H1 (cell line): Measurements from ENCODE around the gene PHLDB3. TPM values are rescaled to one million over a fixed set of nuclear protein-coding genes. Genes with fewer than 3 reads are reported as not detected.

Source experiments
- CTCF ChIA-PET: fragments of 300-600 bp; sonication (Branson Sonifier 250); formaldehyde crosslinking; loops from one replicate; lab custom pipeline; 2021; ENCODE audit not compliant: partially characterized antibody; lab: Charles Lee
- POLR2A ChIA-PET: fragments of 300-600 bp; sonication (Branson Sonifier 250); formaldehyde crosslinking; loops from one replicate; lab custom pipeline; 2021; ENCODE audit warnings: inconsistent platforms; ENCODE audit not compliant: partially characterized antibody; lab: Charles Lee
- DNase-seq, 2 experiments: peaks; one replicate each; pipeline versions ENCODE4 v3.0.0 to v3.0.0-alpha.2; 2010 to 2022; ENCODE audit warnings: low spot score in 2 of 2, low read depth in 1 of 2, mixed read lengths in 1 of 2
- FAIRE-seq: peaks from 2 replicates; lab custom pipeline; 2011; peaks lifted over from hg19 to GRCh38; lab: Jason Lieb, UNC
- H2AFZ ChIP-seq: 2 replicates; pipeline ENCODE4 v1.8.1; 2012; ENCODE audit warnings: low read length, inconsistent platforms
- H2AK5ac ChIP-seq: 2 replicates; pipeline ENCODE4 v1.6.1; 2013; ENCODE audit warnings: low read depth, low read length
- H2BK120ac ChIP-seq: replicated peaks from 2 replicates; pipeline ENCODE3; 2013; ENCODE audit warnings: low read depth, low read length, inconsistent platforms
- H2BK12ac ChIP-seq: 2 replicates; pipeline ENCODE4 v1.6.1; 2013; ENCODE audit warnings: low read depth, low read length
- H2BK15ac ChIP-seq: 2 replicates; pipeline ENCODE4 v1.6.1; 2013; ENCODE audit warnings: low read length
- H2BK20ac ChIP-seq: 2 replicates; pipeline ENCODE4 v1.6.1; 2013; ENCODE audit warnings: low read length
- H2BK5ac ChIP-seq: 2 replicates; pipeline ENCODE4 v1.6.1; 2013; ENCODE audit warnings: low read depth, low read length
- H3K14ac ChIP-seq: 2 replicates; pipeline ENCODE4 v1.6.1; 2013; ENCODE audit warnings: inconsistent platforms; ENCODE audit not compliant: insufficient read length
- H3K18ac ChIP-seq: 2 replicates; pipeline ENCODE4 v1.6.1; 2013; ENCODE audit warnings: low read length; ENCODE audit errors: extremely low read depth
- H3K23ac ChIP-seq: 2 replicates; pipeline ENCODE4 v1.6.1; 2013; ENCODE audit warnings: inconsistent platforms; ENCODE audit not compliant: insufficient read length
- H3K23me2 ChIP-seq: 2 replicates; pipeline ENCODE4 v1.6.1; 2013; ENCODE audit warnings: low read depth, low read length
- H3K27ac ChIP-seq: 2 replicates; pipeline ENCODE4 v1.6.1; 2011; ENCODE audit warnings: low read depth, low read length, inconsistent platforms
- H3K27me3 ChIP-seq, 4 experiments: replicated peaks in 1 of 4; 1 replicate in 1 of 4; 2 replicates in 3 of 4; pipeline versions ENCODE4 v1.6.1 to v1.8.1; 2011 to 2013; ENCODE audit warnings: low read length in 3 of 4, mild to moderate bottlenecking in 3 of 4, inconsistent platforms in 2 of 4, mixed read lengths in 2 of 4, moderate library complexity in 1 of 4; ENCODE audit not compliant: control insufficient read depth in 3 of 4, insufficient read depth in 3 of 4; ENCODE audit errors: extremely low read depth in 1 of 4
- H3K36me3 ChIP-seq, 4 experiments: 2 replicates each; pipeline versions ENCODE4 v1.6.1 to v1.8.1; 2011 to 2013; ENCODE audit warnings: mild to moderate bottlenecking in 4 of 4, low read length in 3 of 4, moderate library complexity in 2 of 4, control low read depth in 1 of 4, inconsistent platforms in 1 of 4; ENCODE audit not compliant: insufficient read depth in 4 of 4, control insufficient read depth in 2 of 4
- H3K4ac ChIP-seq: replicated peaks from 2 replicates; pipeline ENCODE3; 2013; ENCODE audit warnings: low read length, low read depth, mixed read lengths, inconsistent platforms; ENCODE audit not compliant: insufficient read length
- H3K4me1 ChIP-seq, 4 experiments: replicated peaks in 1 of 4; 1 replicate in 1 of 4; 2 replicates in 3 of 4; pipeline versions ENCODE4 v1.6.1 to v1.8.1; 2011 to 2013; ENCODE audit warnings: low read length in 3 of 4, inconsistent platforms in 2 of 4, mixed read lengths in 1 of 4; ENCODE audit not compliant: insufficient read depth in 4 of 4, control insufficient read depth in 3 of 4
- H3K4me2 ChIP-seq, 2 experiments: 2 replicates each; pipeline versions ENCODE4 v1.6.1 to v1.8.1; 2011 to 2013; ENCODE audit warnings: low read depth in 2 of 2, low read length in 2 of 2, control low read depth in 1 of 2, inconsistent platforms in 1 of 2, mild to moderate bottlenecking in 1 of 2; ENCODE audit not compliant: insufficient read depth in 1 of 2
- H3K4me3 ChIP-seq, 4 experiments: fragments of 200-600, 300-600 bp in 1 of 4; sonication (generic), shearing (Covaris generic), sonication (Bioruptor Twin) in 1 of 4; 2 replicates each; pipeline versions ENCODE4 v1.5.1 to v1.8.1; 2011 to 2016; ENCODE audit warnings: low read length in 4 of 4, low read depth in 3 of 4, control low read depth in 2 of 4, inconsistent platforms in 2 of 4, mild to moderate bottlenecking in 2 of 4, mixed read lengths in 1 of 4, moderate library complexity in 1 of 4; ENCODE audit not compliant: insufficient read depth in 2 of 4; ENCODE audit errors: extremely low read depth in 1 of 4
- H3K56ac ChIP-seq: replicated peaks from 2 replicates; pipeline ENCODE3; 2013; ENCODE audit warnings: low read depth, mild to moderate bottlenecking, mixed read lengths, low read length, inconsistent platforms; ENCODE audit not compliant: insufficient read length
- H3K79me1 ChIP-seq: 2 replicates; pipeline ENCODE4 v1.6.1; 2013; ENCODE audit warnings: low read depth, low read length, control low read depth
- H3K79me2 ChIP-seq, 2 experiments: 2 replicates each; pipeline versions ENCODE4 v1.6.1 to v1.8.1; 2012 to 2013; ENCODE audit warnings: low read length in 2 of 2, mild to moderate bottlenecking in 2 of 2, inconsistent platforms in 1 of 2; ENCODE audit not compliant: insufficient read depth in 2 of 2, control insufficient read depth in 1 of 2
- H3K9ac ChIP-seq, 4 experiments: replicated peaks in 1 of 4; 1 replicate in 1 of 4; 2 replicates in 3 of 4; pipeline versions ENCODE4 v1.6.1 to v1.8.1; 2011 to 2013; ENCODE audit warnings: low read depth in 3 of 4, low read length in 3 of 4, control low read depth in 2 of 4, mild to moderate bottlenecking in 2 of 4, moderate library complexity in 2 of 4, inconsistent platforms in 1 of 4; ENCODE audit errors: extremely low read depth in 1 of 4
- H3K9me3 ChIP-seq, 2 experiments: 2 replicates each; pipeline versions ENCODE4 v1.6.1 to v1.8.1; 2012 to 2013; ENCODE audit warnings: mild to moderate bottlenecking in 2 of 2, moderate library complexity in 2 of 2, control low read depth in 1 of 2, inconsistent platforms in 1 of 2, low read depth in 1 of 2, low read length in 1 of 2, mixed read lengths in 1 of 2; ENCODE audit not compliant: insufficient read depth in 2 of 2
- H4K20me1 ChIP-seq, 2 experiments: replicated peaks in 1 of 2; 2 replicates each; pipeline versions ENCODE3 to v1.8.1; 2011 to 2013; ENCODE audit warnings: inconsistent platforms in 2 of 2, low read length in 2 of 2, mild to moderate bottlenecking in 1 of 2; ENCODE audit not compliant: insufficient read depth in 2 of 2, control insufficient read depth in 1 of 2
- H4K5ac ChIP-seq: 2 replicates; pipeline ENCODE4 v1.6.1; 2013; ENCODE audit warnings: low read length, low read depth, mixed read lengths, inconsistent platforms; ENCODE audit not compliant: insufficient read length
- H4K8ac ChIP-seq: 2 replicates; pipeline ENCODE4 v1.8.0; 2013; ENCODE audit warnings: mild to moderate bottlenecking, moderate library complexity, low read length, inconsistent platforms; ENCODE audit not compliant: insufficient read depth; ENCODE audit errors: extremely low read depth
- H4K91ac ChIP-seq: replicated peaks from 2 replicates; pipeline ENCODE3; 2013; ENCODE audit warnings: low read length, mixed read lengths, inconsistent platforms; ENCODE audit not compliant: insufficient read length
- CBX8 ChIP-seq: fragments of 300-800, 300-1000 bp; sonication (generic); IDR thresholded peaks from 2 replicates; pipeline ENCODE4 v1.7.1; 2016; ENCODE audit warnings: low read depth, low read length, borderline replicate concordance
- CEBPB ChIP-seq: IDR thresholded peaks from 2 replicates; pipeline ENCODE4 v1.6.1; 2012; ENCODE audit warnings: low read depth, low read length
- CREB1 ChIP-seq: IDR thresholded peaks from 2 replicates; pipeline ENCODE4 v1.6.1; 2012; ENCODE audit warnings: inconsistent platforms
- HDAC6 ChIP-seq: IDR thresholded peaks from one replicate; pipeline ENCODE4 v1.7.1; 2012; ENCODE audit warnings: low read depth, mild to moderate bottlenecking, inconsistent platforms, low read length, moderate library complexity
- JUN ChIP-seq: IDR thresholded peaks from 2 replicates; pipeline ENCODE4 v1.6.1; 2011; ENCODE audit warnings: low read depth, mild to moderate bottlenecking, improper control_type of control experiment, low read length
- PHF8 ChIP-seq: fragments of 200-600 bp; sonication (generic); conservative IDR thresholded peaks from 2 replicates; pipeline ENCODE4 v1.7.1; 2012; ENCODE audit warnings: low read depth, mild to moderate bottlenecking, inconsistent platforms, low read length, moderate library complexity
- POLR2A ChIP-seq, 2 experiments: IDR thresholded peaks; 1 replicate in 1 of 2; 2 replicates in 1 of 2; pipeline ENCODE4 v1.6.1; 2011; ENCODE audit warnings: low read depth in 2 of 2, low read length in 2 of 2, mild to moderate bottlenecking in 2 of 2; ENCODE audit errors: control extremely low read depth in 1 of 2
- RAD21 ChIP-seq, 2 experiments: IDR thresholded peaks in 1 of 2; conservative IDR thresholded peaks in 1 of 2; 2 replicates each; pipeline ENCODE4 v1.6.1; 2011; ENCODE audit warnings: low read depth in 2 of 2, low read length in 2 of 2, improper control_type of control experiment in 1 of 2, inconsistent platforms in 1 of 2, mild to moderate bottlenecking in 1 of 2, moderate library complexity in 1 of 2
- RBBP5 ChIP-seq: IDR thresholded peaks from 2 replicates; pipeline ENCODE4 v1.7.1; 2012; ENCODE audit warnings: low read depth, mild to moderate bottlenecking, inconsistent platforms, low read length, moderate library complexity, borderline replicate concordance
- RFX5 ChIP-seq: IDR thresholded peaks from 2 replicates; pipeline ENCODE4 v1.6.1; 2011; ENCODE audit warnings: low read depth, low read length, improper control_type of control experiment, borderline replicate concordance
- RXRA ChIP-seq: IDR thresholded peaks from 2 replicates; pipeline ENCODE4 v1.6.1; 2011; ENCODE audit warnings: low read depth, mild to moderate bottlenecking, low read length, moderate library complexity; ENCODE audit not compliant: insufficient read depth
- SAP30 ChIP-seq: fragments of 300-600 bp; sonication (generic); IDR thresholded peaks from 2 replicates; pipeline ENCODE4 v1.7.1; 2012; ENCODE audit warnings: low read length, moderate library complexity, mild to moderate bottlenecking, inconsistent platforms; ENCODE audit not compliant: insufficient read depth, insufficient replicate concordance
- SRF ChIP-seq: IDR thresholded peaks from 2 replicates; pipeline ENCODE4 v1.6.1; 2011; ENCODE audit warnings: mild to moderate bottlenecking, low read depth, low read length, moderate library complexity
- SUZ12 ChIP-seq: fragments of 200-600 bp; sonication (generic); IDR thresholded peaks from 2 replicates; pipeline ENCODE4 v1.6.1; 2012; ENCODE audit warnings: mild to moderate bottlenecking, inconsistent platforms, low read length, moderate library complexity, mixed read lengths
- TCF12 ChIP-seq: IDR thresholded peaks from 2 replicates; pipeline ENCODE4 v1.6.1; 2011; ENCODE audit warnings: low read depth, mild to moderate bottlenecking, low read length
- WGBS, 2 experiments: shearing (Covaris generic) in 1 of 2; methylation state at CpG; one replicate each; pipeline versions ENCODE4 v1.1.6 to v1.1.7; 2013 to 2015; ENCODE audit warnings: low lambda C conversion rate in 2 of 2, mixed read lengths in 2 of 2, inconsistent platforms in 1 of 2, low coverage in 1 of 2, missing lambda C conversion rate in 1 of 2; ENCODE audit not compliant: insufficient replicate concordance in 2 of 2, insufficient coverage in 1 of 2, insufficient read length in 1 of 2; ENCODE audit errors: extremely low coverage in 1 of 2, missing lambda C conversion rate in 1 of 2; 5-methylcytosine and 5-hydroxymethylcytosine counted together
- polyA plus RNA-seq, 7 experiments: library from polyadenylated mRNA; depleted of rRNA in 3 of 7; stranded (reverse) in 5 of 7; unstranded in 2 of 7; fragments of >200 nt in 5 of 7; fragments of 200-250 nt in 2 of 7; gene quantifications; 1 replicate in 5 of 7; 2 replicates in 1 of 7; 4 replicates in 1 of 7; pipeline versions ENCODE4 v1.2.1 to v1.2.3, GENCODE V29; 2011 to 2013; ENCODE audit warnings: missing spikeins in 2 of 7, mixed read lengths in 2 of 7
- total RNA-seq: library from RNA; stranded (reverse); fragmentation: NEBNext Ultra II Directional; extraction: Animal tissue kit (Norgen Biotek cat#: 25700); gene quantifications from 2 replicates; pipeline ENCODE4 v1.2.1, GENCODE V29; 2021

The PHLDB3 gene
- total and polyA plus RNA-seq, 2 of the 8 experiments (the other 6 are each of a cell fraction or from before 2014, with no cell fraction given) = 4.0 to 8.5 TPM

- Histone ChIP-seq H4K20me1 (no peaks in the 10 kb centered on the region), H3K9me3 (no peaks in the 10 kb centered on the region), H3K4ac (no peak overlapping the region), H3K79me1 (no peaks in the 10 kb centered on the region), H3K4me3 (no peak overlapping the region), H2BK5ac (no peak overlapping the region), H3K79me2 (no peaks in the 10 kb centered on the region), H4K5ac (no peak overlapping the region), H3K56ac (no peak overlapping the region), H2AFZ (no peak overlapping the region), H3K18ac (no peak overlapping the region), H3K14ac (no peak overlapping the region), H3K4me2 (no peak overlapping the region), H3K27ac (no peak overlapping the region), H3K36me3 (no peaks in the 10 kb centered on the region), H2AK5ac (no peak overlapping the region), H2BK15ac (no peak overlapping the region), H2BK20ac (no peak overlapping the region), H3K9ac (no peak overlapping the region), H2BK12ac (no peak overlapping the region), H3K4me1 (no peaks in the 10 kb centered on the region), H3K27me3 (no peaks in the 10 kb centered on the region), H3K23me2 (no peaks in the 10 kb centered on the region), H3K23ac (no peak overlapping the region), H4K91ac (no peak overlapping the region), H4K8ac (no peak overlapping the region), H2BK120ac (no peak overlapping the region)
- POLR2A ChIA-PET = no interaction called here
- CTCF ChIA-PET = interaction anchor here (1.0 to 5.3 kb wide), 4 partner anchors 8 to 86 kb away, joined by 3 to 49 read pairs (median 40); no protein-coding TSS in a partner anchor
- no peak for DNase-seq
- 86% methylated on average over 6 of the region's 6 CpGs; no CpG with 5 or more reads in 1 of the 2 experiments for WGBS, 2 experiments
- no peak for FAIRE-seq
- TF ChIP-seq CEBPB (no peak), CBX8 (no peak), RAD21 (IDR thresholded peaks at IDR 0.05 in 1 of 2, conservative IDR thresholded peaks at IDR 0.05 in 1 of 2; ENCODE audit: low read depth in 2 of 2, low read length in 2 of 2) (no peak), SAP30 (no peak), CREB1 (no peak), RFX5 (no peak), HDAC6 (no peak), SRF (no peak), POLR2A (IDR thresholded peaks at IDR 0.05; ENCODE audit: control extremely low read depth in 1 of 2, low read depth in 2 of 2, low read length in 2 of 2) (no peak), JUN (no peak), RXRA (no peak), TCF12 (no peak), SUZ12 (no peak), PHF8 (no peak), RBBP5 (no peak)
These were observed 70.9 kb downstream of the PHLDB3 start for GRCh38 chr19:43433689-43434088.
